Measurements from ENCODE around the gene GLMP. TPM values are rescaled to one million over a fixed set of nuclear protein-coding genes. Genes with fewer than 3 reads are reported as not detected.
A peak's percentile ranks its signal among the peaks of the same experiment; 100 is the strongest.

GLMP gene
- total RNA-seq, 1 donor from 2014 or later, result 78.3 TPM

GRCh38 chr1:156289857-156290256, 5.6 kb downstream of the GLMP start:
- no peak for DNase-seq (ENCODE audit: low spot score)

- DNase-seq (ENCODE audit: low spot score), result no peak
Observed at GRCh38 chr1:156286061-156286460, 9.4 kb downstream of the GLMP start.

GRCh38 chr1:156285437-156285836, 10.0 kb downstream of the GLMP start:
- DNase-seq (ENCODE audit: low spot score), result no peak

- DNase-seq (ENCODE audit: low spot score), result no peak
Observed at GRCh38 chr1:156284757-156285156, 10.7 kb downstream of the GLMP start.

- no peak for DNase-seq (ENCODE audit: low spot score)
Observed at GRCh38 chr1:156284112-156284511, 11.4 kb downstream of the GLMP start, which contains the start of gene TMEM79. TMEM79 (plus strand) TSS chr1:156284325; CDS start chr1:156285227, 902 bp downstream.

- no peak for DNase-seq (ENCODE audit: low spot score)
Observed at GRCh38 chr1:156283521-156283920, 12.0 kb downstream of the GLMP start.

- DNase-seq (ENCODE audit: low spot score), result peak; percentile 97
Observed at GRCh38 chr1:156282479-156283222, 12.8 kb downstream of the GLMP start, which contains the start of gene SMG5. SMG5 (minus strand) TSS chr1:156282825; CDS start chr1:156282680, 145 bp downstream.

- DNase-seq (ENCODE audit: low spot score), result no peak
Observed at GRCh38 chr1:156281693-156282478, 13.6 kb downstream of the GLMP start.

GRCh38 chr1:156281281-156281680, 14.2 kb downstream of the GLMP start:
- DNase-seq (ENCODE audit: low spot score), result no peak

GRCh38 chr1:156279837-156280236, 15.6 kb downstream of the GLMP start:
- no peak for DNase-seq (ENCODE audit: low spot score)

GRCh38 chr1:156276966-156277381, 18.5 kb downstream of the GLMP start:
- no peak for DNase-seq (ENCODE audit: low spot score)

GRCh38 chr1:156276532-156276931, 18.9 kb downstream of the GLMP start:
- no peak for DNase-seq (ENCODE audit: low spot score)

GRCh38 chr1:156270314-156270713, 25.2 kb downstream of the GLMP start:
- no peak for DNase-seq (ENCODE audit: low spot score)

- DNase-seq (ENCODE audit: low spot score), result no peak
Observed at GRCh38 chr1:156268336-156268735, 27.1 kb downstream of the GLMP start.

- DNase-seq (ENCODE audit: low spot score), result no peak
Observed at GRCh38 chr1:156266051-156266450, 29.4 kb downstream of the GLMP start.

GRCh38 chr1:156263288-156263655, 32.2 kb downstream of the GLMP start:
- no peak for DNase-seq (ENCODE audit: low spot score)

GRCh38 chr1:156262461-156263287, 32.8 kb downstream of the GLMP start:
- no peak for DNase-seq (ENCODE audit: low spot score)

- DNase-seq (ENCODE audit: low spot score), result no peak
Observed at GRCh38 chr1:156260896-156261295, 34.6 kb downstream of the GLMP start.

- no peak for DNase-seq (ENCODE audit: low spot score)
Observed at GRCh38 chr1:156259805-156260204, 35.7 kb downstream of the GLMP start.

- DNase-seq (ENCODE audit: low spot score), result no peak
Observed at GRCh38 chr1:156258859-156259258, 36.6 kb downstream of the GLMP start.

GRCh38 chr1:156257711-156258110, 37.8 kb downstream of the GLMP start:
- no peak for DNase-seq (ENCODE audit: low spot score)

GRCh38 chr1:156253634-156254033, 41.8 kb downstream of the GLMP start:
- DNase-seq (ENCODE audit: low spot score), result no peak

Data from mesenteric fat pad (tissue), 1 donor.